SK-N-SH treated with all-trans-retinoic acid at 6 μM for 48 hours (cell line): ENCODE data around the gene SELENOF.

Experiments used
- ISL1 ChIP-seq: fragments of 250-450 bp; sonication (Bioruptor Pico); IDR thresholded peaks from 2 replicates; pipeline ENCODE4 v2.1.2; 2022; ENCODE audit warnings: mild to moderate bottlenecking, moderate library complexity
- OSR1 ChIP-seq: fragments of 250-450 bp; sonication (Bioruptor Pico); IDR thresholded peaks from 2 replicates; pipeline ENCODE4 v1.8.0; 2022; ENCODE audit warnings: moderate library complexity, mild to moderate bottlenecking, inconsistent platforms
- PPARA ChIP-seq: fragments of 250-450 bp; sonication (Bioruptor Pico); IDR thresholded peaks from 2 replicates; pipeline ENCODE4 v1.5.0; 2020; ENCODE audit warnings: mild to moderate bottlenecking, borderline replicate concordance
- RARB ChIP-seq: fragments of 250-450 bp; sonication (Bioruptor Pico); IDR thresholded peaks from 2 replicates; pipeline ENCODE4 v1.8.0; 2021; ENCODE audit warnings: mild to moderate bottlenecking, moderate library complexity
- ZFP3 ChIP-seq: fragments of 250-450 bp; sonication (Bioruptor Pico); IDR thresholded peaks from 2 replicates; pipeline ENCODE4 v1.5.0; 2020; ENCODE audit warnings: mild to moderate bottlenecking, moderate library complexity
- ZNF70 ChIP-seq: fragments of 450-650 bp; formaldehyde crosslinking; IDR thresholded peaks from 2 replicates; pipeline ENCODE4 v1.5.0; 2020; ENCODE audit warnings: mild to moderate bottlenecking, moderate library complexity
- TF ChIP-seq, protein P1 (sequence below): fragments of 250-450 bp; sonication (Bioruptor Pico); IDR thresholded peaks from 2 replicates; pipeline ENCODE4 v1.8.0; 2021; ENCODE audit warnings: low read depth, mild to moderate bottlenecking, moderate library complexity, borderline replicate concordance
- TF ChIP-seq, protein P2 (sequence below): fragments of 250-450 bp; sonication (Bioruptor Pico); IDR thresholded peaks from 2 replicates; pipeline ENCODE4 v1.5.1; 2021; ENCODE audit warnings: mild to moderate bottlenecking, moderate library complexity

DNA sequence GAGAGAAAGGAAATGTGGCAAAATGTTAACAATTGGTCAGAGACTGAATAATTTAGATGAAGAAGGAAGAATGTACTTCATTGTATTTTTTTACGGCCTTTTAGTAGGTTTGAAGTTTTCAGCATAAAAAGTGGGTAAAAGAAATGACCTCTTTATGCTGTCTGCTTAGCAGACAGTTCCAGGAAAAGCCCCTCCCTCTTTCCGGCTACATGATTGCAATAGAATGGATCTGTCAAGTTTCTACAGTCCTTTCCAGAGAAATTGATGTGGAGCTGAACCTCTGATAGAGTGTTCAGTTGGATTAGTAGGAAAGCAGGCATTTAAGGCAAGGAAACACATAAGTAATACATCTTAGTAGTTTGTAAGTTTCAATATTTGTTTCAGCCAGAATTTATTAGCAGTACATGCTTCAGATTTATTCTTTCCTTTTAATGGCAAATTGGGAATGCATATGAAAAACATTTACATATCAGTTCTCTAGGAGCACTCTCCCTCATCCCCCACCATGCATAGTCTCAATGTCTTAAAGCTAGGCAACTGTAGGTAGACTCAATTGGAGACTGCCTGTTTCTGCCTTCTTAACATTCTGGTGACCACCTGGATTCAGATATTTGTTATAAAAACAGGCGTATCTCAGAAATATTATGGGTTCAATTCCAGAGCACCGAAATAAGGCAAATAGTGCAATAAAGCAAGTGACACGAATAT lies 36.9 kb upstream of the SELENOF start:
- TF ChIP-seq ZNF70 (CRISPR knock-in tag) (no peak), RARB (CRISPR knock-in tag) (no peak), ISL1 (CRISPR knock-in tag) (no peak), ZFP3 (CRISPR knock-in tag) (no peak), OSR1 (CRISPR knock-in tag) (no peak), PPARA (CRISPR knock-in tag) (no peak)
- TF ChIP-seq, protein P1, sequence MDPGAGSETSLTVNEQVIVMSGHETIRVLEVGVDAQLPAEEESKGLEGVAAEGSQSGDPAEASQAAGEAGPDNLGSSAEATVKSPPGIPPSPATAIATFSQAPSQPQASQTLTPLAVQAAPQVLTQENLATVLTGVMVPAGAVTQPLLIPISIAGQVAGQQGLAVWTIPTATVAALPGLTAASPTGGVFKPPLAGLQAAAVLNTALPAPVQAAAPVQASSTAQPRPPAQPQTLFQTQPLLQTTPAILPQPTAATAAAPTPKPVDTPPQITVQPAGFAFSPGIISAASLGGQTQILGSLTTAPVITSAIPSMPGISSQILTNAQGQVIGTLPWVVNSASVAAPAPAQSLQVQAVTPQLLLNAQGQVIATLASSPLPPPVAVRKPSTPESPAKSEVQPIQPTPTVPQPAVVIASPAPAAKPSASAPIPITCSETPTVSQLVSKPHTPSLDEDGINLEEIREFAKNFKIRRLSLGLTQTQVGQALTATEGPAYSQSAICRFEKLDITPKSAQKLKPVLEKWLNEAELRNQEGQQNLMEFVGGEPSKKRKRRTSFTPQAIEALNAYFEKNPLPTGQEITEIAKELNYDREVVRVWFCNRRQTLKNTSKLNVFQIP (CRISPR knock-in tag): no peak
- TF ChIP-seq, protein P2, sequence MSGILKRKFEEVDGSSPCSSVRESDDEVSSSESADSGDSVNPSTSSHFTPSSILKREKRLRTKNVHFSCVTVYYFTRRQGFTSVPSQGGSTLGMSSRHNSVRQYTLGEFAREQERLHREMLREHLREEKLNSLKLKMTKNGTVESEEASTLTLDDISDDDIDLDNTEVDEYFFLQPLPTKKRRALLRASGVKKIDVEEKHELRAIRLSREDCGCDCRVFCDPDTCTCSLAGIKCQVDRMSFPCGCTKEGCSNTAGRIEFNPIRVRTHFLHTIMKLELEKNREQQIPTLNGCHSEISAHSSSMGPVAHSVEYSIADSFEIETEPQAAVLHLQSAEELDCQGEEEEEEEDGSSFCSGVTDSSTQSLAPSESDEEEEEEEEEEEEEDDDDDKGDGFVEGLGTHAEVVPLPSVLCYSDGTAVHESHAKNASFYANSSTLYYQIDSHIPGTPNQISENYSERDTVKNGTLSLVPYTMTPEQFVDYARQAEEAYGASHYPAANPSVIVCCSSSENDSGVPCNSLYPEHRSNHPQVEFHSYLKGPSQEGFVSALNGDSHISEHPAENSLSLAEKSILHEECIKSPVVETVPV: no peak
